ENCODE data around the gene UTY.

The UTY gene

DNA sequence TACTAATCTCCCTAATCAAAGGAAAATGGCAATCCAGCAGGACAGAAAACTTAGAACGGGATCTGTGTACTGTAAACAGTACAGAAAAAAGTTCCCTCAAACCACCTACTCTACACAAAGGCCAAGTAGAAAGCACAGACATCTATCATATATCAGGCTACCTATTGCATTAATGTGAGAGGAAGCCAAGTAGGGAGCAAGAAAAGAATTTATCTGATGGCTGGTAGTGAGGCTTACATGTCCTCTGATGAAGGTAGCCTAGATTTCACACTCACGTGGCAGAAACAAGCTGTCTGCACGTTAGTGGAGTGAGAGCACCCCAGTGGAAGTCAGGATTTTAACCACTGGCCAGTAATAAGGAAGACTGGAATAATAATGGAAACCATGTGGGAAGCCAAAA is 28.3 kb downstream of the UTY start:
- Histone ChIP-seq H3K27ac (ENCODE audit: low read length) (no peak overlapping the region), H3K79me2 (ENCODE audit: low read length) (no peaks in the 10 kb centered on the region), H3K9me2 (replicated peaks; ENCODE audit: insufficient read depth, low read length) (no peaks in the 10 kb centered on the region), H3K36me3 (replicated peaks; ENCODE audit: insufficient read depth, low read length) (no peaks in the 10 kb centered on the region), H3K9me3 (replicated peaks; ENCODE audit: insufficient read depth, low read length) (no peaks in the 10 kb centered on the region), H3F3A (ENCODE audit: insufficient read depth, low read length) (no peaks in the 10 kb centered on the region), H3K4me1 (ENCODE audit: low read length) (no peaks in the 10 kb centered on the region), H4K20me1 (ENCODE audit: insufficient read depth, low read length) (no peaks in the 10 kb centered on the region), H3K9ac (ENCODE audit: low read length) (no peak overlapping the region), H3K4me2 (ENCODE audit: low read depth, low read length) (no peak overlapping the region), H2AFZ (ENCODE audit: low read length) (no peak overlapping the region), H3K4me3 (ENCODE audit: low read length) (no peak overlapping the region), H3K27me3 (replicated peaks; ENCODE audit: insufficient read depth, low read length) (no peaks in the 10 kb centered on the region)
- no peak for DNase-seq
- TF ChIP-seq EZH2phosphoT487 (IDR thresholded peaks at IDR 0.05; ENCODE audit: low read length) (no peak), CTCF (IDR thresholded peaks at IDR 0.05; ENCODE audit: low read length) (no peak), EZH2 (optimal IDR thresholded peaks at IDR 0.05; ENCODE audit: low read depth, low read length) (no peak)

GRCh38 chrY:13450596-13451130 is 29.2 kb downstream of the UTY start:
- no peaks in the 10 kb centered on the region for H3F3A ChIP-seq (ENCODE audit: insufficient read depth, low read length)
- H3K4me3 ChIP-seq (ENCODE audit: low read length), result no peak overlapping the region
- H3K9me3 ChIP-seq (replicated peaks; ENCODE audit: insufficient read depth, low read length), result no peaks in the 10 kb centered on the region
- no peaks in the 10 kb centered on the region for H3K4me1 ChIP-seq (ENCODE audit: low read length)
- H3K27me3 ChIP-seq (replicated peaks; ENCODE audit: insufficient read depth, low read length), result no peaks in the 10 kb centered on the region
- no peaks in the 10 kb centered on the region for H3K79me2 ChIP-seq (ENCODE audit: low read length)
- no peaks in the 10 kb centered on the region for H3K36me3 ChIP-seq (replicated peaks; ENCODE audit: insufficient read depth, low read length)
- no peak overlapping the region for H3K9ac ChIP-seq (ENCODE audit: low read length)
- no peaks in the 10 kb centered on the region for H4K20me1 ChIP-seq (ENCODE audit: insufficient read depth, low read length)
- no peak overlapping the region for H3K4me2 ChIP-seq (ENCODE audit: low read depth, low read length)
- H2AFZ ChIP-seq (ENCODE audit: low read length), result no peak overlapping the region
- no peak for TF ChIP-seq CTCF (IDR thresholded peaks at IDR 0.05; ENCODE audit: low read length)
- no peak for TF ChIP-seq EZH2phosphoT487 (IDR thresholded peaks at IDR 0.05; ENCODE audit: low read length)
- no peak for TF ChIP-seq EZH2 (optimal IDR thresholded peaks at IDR 0.05; ENCODE audit: low read depth, low read length)
- H3K9me2 ChIP-seq (replicated peaks; ENCODE audit: insufficient read depth, low read length), result no peaks in the 10 kb centered on the region
- no peak for DNase-seq
- H3K27ac ChIP-seq (ENCODE audit: low read length), result no peak overlapping the region

GRCh38 chrY:13445566-13445965 is 34.3 kb downstream of the UTY start:
- Histone ChIP-seq H3K27ac (ENCODE audit: low read length) (no peak overlapping the region), H3K4me1 (ENCODE audit: low read length) (no peaks in the 10 kb centered on the region), H3K9me3 (replicated peaks; ENCODE audit: insufficient read depth, low read length) (no peaks in the 10 kb centered on the region), H3K4me2 (ENCODE audit: low read depth, low read length) (no peak overlapping the region), H3K9me2 (replicated peaks; ENCODE audit: insufficient read depth, low read length) (no peaks in the 10 kb centered on the region), H2AFZ (ENCODE audit: low read length) (no peak overlapping the region), H3K79me2 (ENCODE audit: low read length) (no peaks in the 10 kb centered on the region), H3K36me3 (replicated peaks; ENCODE audit: insufficient read depth, low read length) (no peaks in the 10 kb centered on the region), H3F3A (ENCODE audit: insufficient read depth, low read length) (no peaks in the 10 kb centered on the region), H3K9ac (ENCODE audit: low read length) (no peak overlapping the region), H3K4me3 (ENCODE audit: low read length) (no peak overlapping the region), H3K27me3 (replicated peaks; ENCODE audit: insufficient read depth, low read length) (no peaks in the 10 kb centered on the region), H4K20me1 (ENCODE audit: insufficient read depth, low read length) (no peaks in the 10 kb centered on the region)
- DNase-seq, result no peak
- no peak for TF ChIP-seq EZH2 (optimal IDR thresholded peaks at IDR 0.05; ENCODE audit: low read depth, low read length)
- no peak for TF ChIP-seq EZH2phosphoT487 (IDR thresholded peaks at IDR 0.05; ENCODE audit: low read length)
- TF ChIP-seq CTCF (IDR thresholded peaks at IDR 0.05; ENCODE audit: low read length), result no peak

All from MM.1S (cell line).